Sigmoid colon (tissue), 4 donors: ENCODE results near the gene VOPP1.

Experiments used
- CTCF ChIP-seq, 4 experiments: fragments of 450-650 bp in 3 of 4; fragments of 200-600 bp in 1 of 4; IDR thresholded peaks; one replicate each; pipeline ENCODE4 v1.5.1; 2016 to 2019; ENCODE audit warnings: antibody characterized with exemption in 4 of 4, mild to moderate bottlenecking in 3 of 4, moderate library complexity in 2 of 4
- EP300 ChIP-seq, 4 donors: sonication (generic); formaldehyde crosslinking; IDR thresholded peaks; one replicate each; pipeline ENCODE4 v1.6.1; 2017; ENCODE audit warnings: antibody characterized with exemption in 4 of 4
- POLR2A ChIP-seq, 2 donors: fragments of 450-650 bp; IDR thresholded peaks; one replicate each; pipeline ENCODE4 v1.6.1; 2016; ENCODE audit warnings: antibody characterized with exemption in 2 of 2, mild to moderate bottlenecking in 2 of 2, moderate library complexity in 2 of 2
- POLR2AphosphoS5 ChIP-seq, 4 donors: sonication (generic); formaldehyde crosslinking; IDR thresholded peaks; one replicate each; pipeline ENCODE4 v1.6.1; 2017; ENCODE audit warnings: antibody characterized with exemption in 4 of 4

DNA sequence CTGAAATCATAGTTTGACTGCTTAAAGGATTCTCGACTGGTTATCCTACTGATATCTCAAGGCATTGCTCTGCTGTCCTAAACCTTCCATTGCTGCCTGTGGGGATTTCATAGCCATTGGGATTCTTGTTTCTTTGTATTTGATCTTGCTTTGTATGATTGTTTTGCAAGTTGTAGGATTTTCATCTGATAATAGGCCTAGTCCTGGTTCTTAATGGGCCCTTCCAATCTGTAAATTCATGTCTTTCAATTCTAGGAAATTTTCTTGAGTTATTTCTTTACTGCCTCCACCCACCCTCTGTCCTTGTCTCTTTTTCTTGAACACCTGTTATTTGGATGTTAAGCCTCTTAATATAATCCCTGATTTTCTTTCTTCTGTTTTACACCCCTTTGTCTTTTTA is 134.9 kb downstream of the VOPP1 start:
- TF ChIP-seq CTCF (IDR thresholded peaks at IDR 0.05) (no peak), POLR2A (IDR thresholded peaks at IDR 0.05) (no peak), POLR2AphosphoS5 (IDR thresholded peaks at IDR 0.05) (no peak), EP300 (IDR thresholded peaks at IDR 0.05) (no peak)
